DMS53 treated with DMSO at 0.1 percent for 48 hours (cell line): ENCODE results near the gene SEBOX.
A peak's percentile ranks its signal among the peaks of the same experiment; 100 is the strongest.

Source experiments
- DNase-seq: peaks from one replicate; lab custom pipeline; 2025; ENCODE audit not compliant: unreplicated experiment; lab: John Stamatoyannopoulos, UW

The SEBOX gene

DNA sequence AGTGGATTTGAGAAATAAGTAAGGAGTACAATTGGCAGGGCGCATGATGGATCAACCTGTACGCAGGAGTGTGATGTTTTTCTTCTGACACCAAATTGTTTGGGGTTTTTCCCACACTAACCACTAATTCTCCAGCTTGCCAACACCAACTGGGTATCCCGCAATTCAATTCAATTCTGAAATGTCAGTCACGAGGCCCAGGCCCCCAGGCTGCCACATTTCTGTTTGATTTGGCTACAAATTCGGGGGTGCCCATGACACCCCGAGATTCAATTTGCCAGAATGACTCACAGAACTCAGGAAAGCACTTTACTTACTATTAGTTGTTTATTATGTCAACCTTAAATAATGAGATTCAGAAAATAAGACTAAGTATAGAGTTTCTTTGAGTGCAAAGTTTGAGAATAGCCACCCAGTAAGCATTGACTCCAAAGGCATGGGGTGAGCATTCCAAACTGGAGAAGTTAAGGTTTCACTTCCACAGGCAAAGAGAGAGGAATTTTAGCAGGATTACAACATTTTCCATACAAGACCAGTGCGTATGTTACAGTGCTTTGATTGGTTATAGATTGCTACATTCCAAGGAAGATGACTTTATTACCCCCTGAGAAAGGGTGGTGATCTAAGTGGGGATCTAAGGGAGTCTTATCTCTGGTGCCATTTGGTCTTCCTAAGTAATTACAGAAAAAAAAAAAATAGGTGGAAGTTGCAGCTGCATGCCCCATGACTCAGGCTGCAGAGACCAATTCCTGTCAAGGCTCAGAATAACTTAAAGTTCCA, 29.5 kb upstream of the SEBOX start:
- DNase-seq = no peak

DNA sequence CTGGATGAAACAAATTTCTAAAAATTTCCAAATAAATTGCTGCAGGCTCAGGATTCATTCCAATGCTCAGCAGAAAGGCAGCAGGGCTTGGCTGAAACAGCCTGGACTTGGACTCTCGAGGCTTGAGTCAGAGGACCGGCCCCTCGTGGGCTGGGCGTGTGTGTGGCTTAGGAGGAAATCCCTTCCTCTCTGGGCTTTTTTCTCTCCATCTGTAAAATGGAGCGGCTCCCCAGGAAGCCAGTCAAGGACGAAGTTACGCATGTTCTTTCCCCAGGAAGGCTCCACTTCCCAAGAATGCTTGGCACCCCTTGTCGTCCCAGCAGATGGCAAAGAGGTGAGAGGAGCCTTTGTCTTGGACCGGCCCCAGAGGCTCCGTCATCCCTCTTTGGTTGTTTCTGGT, 27.5 kb upstream of the SEBOX start:
- DNase-seq = no peak

DNA sequence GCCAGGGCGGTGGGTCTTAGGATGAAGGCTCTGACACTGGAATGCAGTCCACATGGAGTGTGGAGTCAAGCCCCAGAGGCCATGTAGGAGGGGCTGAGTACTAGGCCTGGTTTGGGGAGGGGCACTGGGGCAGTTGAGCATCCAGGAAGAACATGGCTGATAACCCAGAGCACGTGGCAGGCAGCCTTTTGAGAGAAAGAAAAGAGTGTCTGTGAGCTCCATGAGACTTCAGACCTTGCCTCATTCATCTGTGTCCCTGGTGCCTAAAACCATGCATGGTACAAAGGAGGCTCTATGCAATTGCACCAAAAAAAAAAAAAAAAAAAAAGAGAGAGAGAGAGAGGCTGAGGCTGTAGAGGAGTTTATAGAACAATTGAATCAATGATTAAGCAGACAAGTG, 26.4 kb upstream of the SEBOX start:
- no peak for DNase-seq

DNA sequence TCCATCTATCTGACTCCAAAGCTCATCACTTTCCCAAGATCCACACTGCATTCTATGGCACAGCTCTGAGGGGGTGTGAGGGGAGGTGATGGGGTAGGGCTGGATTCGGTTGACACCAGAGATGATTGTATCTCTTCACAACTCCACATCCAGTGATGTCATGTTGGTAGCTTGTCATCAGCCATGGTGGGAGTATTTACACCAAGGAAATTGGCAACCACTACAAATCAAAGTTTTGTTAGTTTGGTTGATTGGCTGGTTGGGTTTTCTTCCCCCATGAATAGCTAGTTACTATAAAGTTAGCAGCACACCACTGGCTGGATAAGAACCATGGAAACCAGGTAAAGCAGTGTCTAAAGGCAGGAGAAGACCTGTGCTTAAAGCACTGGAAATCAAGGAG, 26.0 kb upstream of the SEBOX start:
- no peak for DNase-seq

DNA sequence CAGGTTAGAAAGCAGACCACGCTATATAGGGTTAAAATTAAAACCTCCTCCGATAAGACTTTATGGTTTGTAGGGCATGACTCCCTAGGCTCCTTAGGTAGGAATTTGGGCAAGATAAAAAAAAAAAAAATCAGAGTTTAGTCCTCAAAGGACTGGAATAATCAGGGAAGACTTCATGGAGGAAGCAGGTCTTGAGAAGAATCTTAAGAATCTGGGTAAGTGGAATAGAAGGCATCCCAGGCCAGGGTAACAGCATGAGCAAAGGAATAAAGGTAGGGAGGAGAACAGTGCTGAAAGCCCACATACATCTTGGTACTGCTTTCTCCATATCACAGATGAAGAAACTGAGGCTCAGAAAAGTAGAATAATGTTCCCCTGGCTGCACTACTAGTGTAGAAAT, 25.6 kb upstream of the SEBOX start:
- no peak for DNase-seq

DNA sequence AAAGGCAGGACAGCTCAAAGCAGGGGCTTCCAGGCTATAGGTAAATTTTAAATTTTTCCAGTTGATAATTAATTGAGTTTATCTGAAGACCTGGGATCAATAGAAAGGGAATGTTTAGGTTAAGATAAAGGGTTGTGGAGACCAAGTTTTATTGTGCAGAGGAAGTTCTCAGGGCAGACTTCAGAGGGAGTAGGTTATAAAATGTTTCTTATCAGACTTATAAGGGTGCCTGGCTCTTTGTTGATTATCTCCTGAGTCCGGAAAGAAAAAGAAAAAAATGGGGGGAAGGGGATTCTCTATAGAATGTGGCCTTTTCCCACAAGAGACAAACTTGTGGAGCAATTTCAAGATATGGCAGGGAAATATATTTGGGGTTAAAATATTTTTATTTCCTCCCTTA, 25.1 kb upstream of the SEBOX start:
- DNase-seq = no peak

DNA sequence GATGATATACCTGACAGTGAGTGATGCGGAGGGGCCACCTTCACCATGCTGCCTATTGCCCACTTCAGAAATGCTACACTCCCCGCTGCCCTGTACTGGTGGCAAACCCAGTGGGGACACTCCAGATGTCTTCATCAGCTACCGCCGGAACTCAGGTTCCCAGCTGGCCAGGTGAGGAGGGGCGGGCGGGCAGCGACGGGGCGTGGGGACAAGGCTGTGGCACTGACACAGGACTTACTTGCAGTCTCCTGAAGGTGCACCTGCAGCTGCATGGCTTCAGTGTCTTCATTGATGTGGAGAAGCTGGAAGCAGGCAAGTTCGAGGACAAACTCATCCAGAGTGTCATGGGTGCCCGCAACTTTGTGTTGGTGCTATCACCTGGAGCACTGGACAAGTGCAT, 23.1 kb upstream of the SEBOX start:
- no peak for DNase-seq

DNA sequence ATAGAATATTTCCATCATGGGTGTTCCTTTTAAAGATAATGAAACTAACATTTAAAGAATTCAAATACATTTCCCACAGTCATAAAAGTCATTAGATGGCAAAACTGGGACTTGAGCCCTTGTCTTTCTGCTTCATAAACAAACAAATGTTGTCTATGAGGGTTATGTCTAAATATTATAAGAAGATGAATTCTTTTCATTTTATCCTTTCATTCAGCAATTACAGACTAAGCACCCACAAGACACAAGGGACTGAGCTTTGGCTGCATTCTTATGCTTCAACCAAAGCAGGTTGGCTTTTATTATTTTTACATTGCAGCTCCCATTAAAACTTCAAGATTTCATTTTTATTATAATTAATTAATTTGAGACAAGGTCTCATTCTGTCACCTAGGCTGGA, 21.4 kb upstream of the SEBOX start:
- no peak for DNase-seq

DNA sequence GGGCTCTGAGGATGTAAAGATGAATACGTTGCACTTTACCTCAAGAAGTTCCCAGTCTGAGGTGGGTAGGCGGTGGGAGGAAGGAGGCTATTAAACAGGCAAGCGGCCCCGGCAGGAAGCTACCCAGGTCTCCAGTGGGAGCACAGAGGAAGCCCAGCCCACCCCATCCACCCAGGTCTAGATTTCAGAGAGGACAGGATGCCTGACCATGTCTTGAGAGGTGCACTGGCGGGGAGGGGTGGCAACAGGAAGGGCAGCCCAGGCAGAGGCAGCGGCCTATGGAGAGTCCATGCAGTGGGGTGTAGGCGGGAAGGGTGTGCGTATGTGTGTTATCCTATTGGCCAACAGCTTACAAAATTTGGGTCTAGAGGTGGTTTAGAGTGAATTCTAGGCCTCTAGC, 20.4 kb upstream of the SEBOX start:
- no peak for DNase-seq

DNA sequence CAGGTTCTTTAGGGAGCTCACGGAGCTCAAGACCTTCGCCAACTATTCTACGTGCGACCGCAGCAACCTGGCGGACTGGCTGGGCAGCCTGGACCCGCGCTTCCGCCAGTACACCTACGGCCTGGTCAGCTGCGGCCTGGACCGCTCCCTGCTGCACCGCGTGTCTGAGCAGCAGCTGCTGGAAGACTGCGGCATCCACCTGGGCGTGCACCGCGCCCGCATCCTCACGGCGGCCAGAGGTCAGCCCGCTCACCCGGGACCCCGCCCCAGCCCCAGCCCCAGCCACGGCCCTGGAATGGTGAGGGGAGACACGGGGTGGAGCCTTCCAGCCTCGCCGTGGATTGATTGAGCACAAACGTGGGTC, 20.0 kb upstream of the SEBOX start:
- no peak for DNase-seq

DNA sequence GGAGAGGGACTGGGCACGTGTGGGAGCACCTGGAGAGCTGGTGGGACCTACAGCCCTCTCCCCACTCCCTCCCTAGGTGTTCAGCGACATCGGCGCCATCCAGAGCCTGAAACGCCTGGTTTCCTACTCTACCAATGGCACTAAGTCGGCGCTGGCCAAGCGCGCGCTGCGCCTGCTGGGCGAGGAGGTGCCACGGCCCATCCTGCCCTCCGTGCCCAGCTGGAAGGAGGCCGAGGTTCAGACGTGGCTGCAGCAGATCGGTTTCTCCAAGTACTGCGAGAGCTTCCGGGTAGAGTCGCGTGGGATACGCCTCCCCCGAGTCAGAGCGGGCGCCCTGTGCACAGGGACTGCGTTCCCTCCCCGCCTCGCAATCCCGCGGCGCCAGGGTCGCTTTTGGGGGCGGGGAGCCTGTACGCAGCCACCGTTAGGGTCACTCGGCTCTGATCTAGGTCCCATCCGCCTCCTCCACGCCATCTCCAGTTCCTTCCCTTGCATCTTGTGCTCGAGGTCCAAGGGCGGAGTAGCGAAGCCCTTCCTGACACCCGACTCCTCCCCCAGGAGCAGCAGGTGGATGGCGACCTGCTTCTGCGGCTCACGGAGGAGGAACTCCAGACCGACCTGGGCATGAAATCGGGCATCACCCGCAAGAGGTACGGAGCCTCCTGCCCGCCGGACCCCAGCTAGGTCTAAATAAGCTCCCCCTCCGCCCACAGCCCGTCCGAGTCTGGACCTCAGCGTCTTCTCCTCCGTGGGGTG, 19.5 kb upstream of the SEBOX start:
- DNase-seq = peak; percentile 77

DNA sequence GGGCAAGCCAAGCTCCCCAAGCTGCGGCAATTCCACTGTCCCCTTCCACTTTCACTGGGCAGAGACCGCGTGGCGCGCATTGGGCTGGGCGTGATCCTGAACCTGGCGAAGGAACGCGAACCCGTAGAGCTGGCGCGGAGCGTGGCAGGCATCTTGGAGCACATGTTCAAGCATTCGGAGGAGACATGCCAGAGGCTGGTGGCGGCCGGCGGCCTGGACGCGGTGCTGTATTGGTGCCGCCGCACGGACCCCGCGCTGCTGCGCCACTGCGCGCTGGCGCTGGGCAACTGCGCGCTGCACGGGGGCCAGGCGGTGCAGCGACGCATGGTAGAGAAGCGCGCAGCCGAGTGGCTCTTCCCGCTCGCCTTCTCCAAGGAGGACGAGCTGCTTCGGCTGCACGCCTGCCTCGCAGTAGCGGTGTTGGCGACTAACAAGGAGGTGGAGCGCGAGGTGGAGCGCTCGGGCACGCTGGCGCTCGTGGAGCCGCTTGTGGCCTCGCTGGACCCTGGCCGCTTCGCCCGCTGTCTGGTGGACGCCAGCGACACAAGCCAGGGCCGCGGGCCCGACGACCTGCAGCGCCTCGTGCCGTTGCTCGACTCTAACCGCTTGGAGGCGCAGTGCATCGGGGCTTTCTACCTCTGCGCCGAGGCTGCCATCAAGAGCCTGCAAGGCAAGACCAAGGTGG, 16.3 kb upstream of the SEBOX start:
- DNase-seq = peak; percentile 40

DNA sequence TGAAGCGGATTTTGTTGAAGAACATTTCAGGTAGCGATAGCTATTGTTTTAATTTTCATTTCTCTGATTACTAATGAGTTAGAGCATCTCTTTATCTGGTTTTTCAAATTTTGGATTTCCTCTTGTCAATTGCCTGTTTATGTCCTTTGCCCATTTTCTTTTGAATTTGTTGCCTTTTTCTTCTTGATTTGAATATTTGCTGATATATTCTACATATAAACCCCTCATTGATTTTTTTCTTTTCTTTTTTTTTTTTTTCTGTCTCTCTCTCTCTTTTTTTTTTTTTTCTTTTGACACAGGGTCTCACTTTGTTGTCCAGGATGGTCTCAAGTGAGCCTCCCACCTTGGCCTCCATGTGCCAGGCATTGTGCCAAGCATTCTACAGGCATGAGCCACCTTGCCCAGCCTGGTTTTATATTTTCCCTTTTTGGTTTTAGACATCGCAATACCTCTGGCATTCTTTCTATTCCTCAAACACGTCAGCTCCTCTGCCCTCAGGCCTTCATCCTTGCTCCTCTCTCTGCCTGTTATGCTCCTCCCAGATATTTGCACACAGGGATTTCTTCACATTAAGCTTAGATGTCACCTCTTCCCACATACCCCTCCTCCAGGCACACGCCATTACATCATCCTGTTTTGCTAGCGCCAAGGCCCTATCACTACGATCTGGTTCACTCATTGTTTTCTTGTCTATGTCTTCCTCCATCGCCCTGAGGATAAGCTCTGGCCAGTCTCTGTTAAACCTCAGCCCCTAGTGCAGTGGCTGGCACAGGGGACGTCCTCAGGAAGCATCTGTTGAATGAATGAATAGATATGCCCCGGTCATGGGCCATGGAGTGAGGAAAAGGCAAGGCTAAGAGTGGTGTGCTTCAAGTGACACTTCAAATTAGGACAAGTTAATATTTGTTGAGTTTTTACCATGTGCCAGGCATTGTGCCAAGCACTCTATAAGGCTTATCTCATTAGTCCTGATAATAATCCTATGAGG, 15.1 kb upstream of the SEBOX start:
- no peak for DNase-seq

DNA sequence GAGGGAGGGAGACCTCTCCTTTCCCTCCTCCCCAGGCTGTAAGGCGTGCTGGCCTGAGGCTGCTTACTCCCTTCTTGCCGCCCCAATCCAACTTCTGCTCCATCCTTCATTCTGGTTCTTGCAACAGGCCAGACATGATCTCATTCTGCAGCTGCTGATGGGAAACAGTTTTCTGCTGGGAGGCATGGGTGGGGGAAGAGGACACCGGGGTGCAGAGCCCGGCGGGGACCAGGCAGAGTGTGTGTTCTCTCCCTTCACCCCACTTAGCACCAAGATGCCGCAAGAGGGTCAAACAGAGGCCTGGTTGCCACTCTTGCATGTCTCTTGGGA, 7.9 kb upstream of the SEBOX start:
- no peak for DNase-seq

DNA sequence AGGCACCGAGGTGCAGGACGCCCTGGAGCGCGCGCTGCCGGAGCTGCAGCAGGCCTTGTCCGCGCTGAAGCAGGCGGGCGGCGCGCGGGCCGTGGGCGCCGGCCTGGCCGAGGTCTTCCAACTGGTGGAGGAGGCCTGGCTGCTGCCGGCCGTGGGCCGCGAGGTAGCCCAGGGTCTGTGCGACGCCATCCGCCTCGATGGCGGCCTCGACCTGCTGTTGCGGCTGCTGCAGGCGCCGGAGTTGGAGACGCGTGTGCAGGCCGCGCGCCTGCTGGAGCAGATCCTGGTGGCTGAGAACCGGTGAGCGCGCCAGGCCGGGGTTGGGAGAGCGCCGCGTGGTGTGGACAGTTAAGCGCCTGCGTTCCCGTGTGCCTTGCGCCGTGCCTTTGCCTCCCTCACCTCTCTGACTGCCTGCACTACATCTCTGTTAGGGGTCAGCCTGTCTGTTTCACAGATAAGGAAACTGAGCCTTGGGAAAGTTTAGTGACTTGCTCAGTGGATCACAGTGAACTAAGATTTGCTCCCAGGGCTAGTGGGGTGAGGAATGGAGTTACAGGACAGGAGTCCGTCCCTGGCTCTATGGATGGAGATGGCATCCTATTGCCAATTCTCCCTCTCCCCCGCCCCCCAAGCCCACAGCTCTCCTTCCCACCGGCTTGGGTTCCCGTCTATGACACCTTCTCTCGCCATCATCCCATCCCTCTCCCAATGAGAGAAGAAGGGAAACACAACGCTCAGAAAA, 7.4 kb upstream of the SEBOX start:
- DNase-seq = no peak

DNA sequence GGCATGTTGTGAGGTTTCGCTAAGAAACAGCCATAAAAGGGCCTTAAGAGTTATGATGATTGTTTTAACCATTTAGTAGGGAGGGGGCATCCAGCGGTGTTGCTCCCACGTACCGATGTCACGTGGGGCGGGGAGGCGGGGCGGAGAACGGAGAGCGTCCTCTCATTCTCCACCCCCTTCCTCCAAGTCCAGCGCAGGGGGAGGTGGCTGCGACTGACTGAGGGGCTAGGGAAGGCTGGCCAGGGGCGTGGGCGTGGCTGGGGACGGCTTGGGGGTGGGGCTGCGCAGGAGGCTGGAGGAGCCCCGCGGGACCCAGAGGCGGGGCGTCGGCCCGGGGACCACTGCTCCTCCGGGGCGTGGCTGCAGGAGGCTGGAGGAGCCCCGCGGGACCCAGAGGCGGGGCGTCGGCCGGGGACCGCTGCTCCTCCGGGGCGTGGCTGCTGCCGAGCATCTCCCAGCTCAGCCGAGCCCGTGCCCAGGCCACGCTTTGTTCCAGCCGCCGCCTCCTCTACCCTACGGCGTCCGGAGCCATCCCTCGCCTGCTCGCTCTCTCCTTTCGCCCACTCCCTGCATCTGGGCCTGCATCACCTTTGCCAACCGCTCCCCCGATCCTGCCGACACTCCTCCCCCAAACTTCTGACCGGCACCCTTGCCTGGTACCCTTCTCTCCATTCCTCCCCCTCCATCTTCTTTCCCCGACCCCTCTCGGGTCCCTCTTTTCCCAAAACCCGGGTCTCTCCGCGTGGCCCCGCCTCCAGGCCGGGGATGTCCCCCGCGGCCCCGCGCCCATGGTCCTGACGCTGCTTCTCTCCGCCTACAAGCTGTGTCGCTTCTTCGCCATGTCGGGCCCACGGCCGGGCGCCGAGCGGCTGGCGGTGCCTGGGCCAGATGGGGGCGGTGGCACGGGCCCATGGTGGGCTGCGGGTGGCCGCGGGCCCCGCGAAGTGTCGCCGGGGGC, 6.5 kb upstream of the SEBOX start, which contains the start of gene SARM1:
SARM1 (plus strand) TSS at position 450 of the 958 bp plus-strand sequence; CDS start at position 789, 339 bp downstream.
- no peak for DNase-seq

DNA sequence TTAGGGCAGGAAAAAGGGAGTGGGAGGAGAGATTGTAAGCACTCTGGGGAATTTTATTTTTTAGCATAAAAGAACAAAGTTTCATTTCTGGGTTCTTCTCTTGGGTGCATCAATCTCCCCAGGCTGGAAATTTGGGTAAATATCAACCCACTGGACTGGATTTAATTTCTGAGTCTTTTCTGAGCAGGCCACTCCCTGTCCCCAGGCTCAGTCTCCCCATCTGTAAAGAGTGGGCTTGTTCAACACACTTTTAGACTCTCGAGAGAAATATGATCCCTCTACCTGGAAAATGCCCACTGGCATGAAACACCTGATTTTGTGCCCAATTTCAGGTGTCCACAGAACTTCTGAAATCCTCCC, 5.7 kb upstream of the SEBOX start:
- DNase-seq = no peak

DNA sequence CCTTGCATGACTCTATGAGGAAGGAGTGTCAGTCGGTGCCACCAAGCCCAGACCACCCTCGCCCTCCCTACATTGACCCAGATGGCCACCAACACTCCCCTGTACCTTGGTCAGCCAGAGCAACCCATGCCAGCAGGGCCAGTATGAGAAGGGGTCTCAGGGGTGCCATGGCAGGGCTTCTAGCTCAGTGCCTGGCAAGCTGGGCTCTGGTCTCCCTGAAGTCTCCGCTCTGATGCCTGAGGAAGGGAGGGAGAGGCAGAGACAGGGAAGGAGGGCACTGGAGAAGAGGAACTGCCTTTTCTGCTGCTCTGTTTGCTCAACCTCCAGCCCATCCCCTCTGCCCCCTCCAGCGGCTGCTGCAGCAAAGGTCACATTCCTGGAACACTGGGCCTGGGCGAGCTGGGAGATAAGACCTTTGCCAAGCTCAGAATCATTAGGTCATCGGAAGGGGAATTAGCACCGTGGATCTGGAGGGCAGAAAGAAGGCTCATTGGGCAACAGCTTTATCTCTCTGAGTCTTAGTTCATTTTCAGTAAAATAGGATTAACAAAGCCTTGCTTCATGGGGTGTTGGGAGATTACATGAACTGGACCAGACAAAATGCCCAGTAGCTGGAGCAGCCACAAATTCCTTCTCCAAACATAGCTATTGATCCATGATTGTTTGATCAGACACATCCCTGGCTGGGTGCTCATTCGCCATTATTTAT, 5.2 kb upstream of the SEBOX start, which contains the start of gene VTN:
VTN (minus strand) TSS at position 273 of the 709 bp plus-strand sequence; CDS start at position 169, 104 bp downstream.
- no peak for DNase-seq

DNA sequence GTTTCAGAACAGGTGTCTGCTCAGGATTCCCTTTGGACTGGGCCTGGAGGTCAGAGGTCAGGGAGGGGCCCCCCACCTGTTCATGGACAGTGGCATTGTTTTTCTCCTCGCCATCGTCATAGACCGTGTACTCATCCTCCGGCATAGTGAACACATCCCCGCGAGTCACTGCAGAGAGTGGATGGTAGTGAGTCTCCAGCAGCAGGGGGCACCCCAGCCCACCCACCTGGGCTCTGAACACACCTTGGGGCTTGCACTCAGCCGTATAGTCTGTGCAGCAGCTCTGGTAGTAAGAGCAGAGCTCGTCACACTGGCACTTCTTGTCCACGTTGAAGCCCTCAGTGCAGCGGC, 4.7 kb upstream of the SEBOX start:
- DNase-seq = no peak
